Activated CD4-positive, alpha-beta memory T cell treated with anti-CD3 and anti-CD28 coated beads, Interleukin-2, amount 10 ng/mL, durations not matched to agents 7 days and 5 days (primary cell): ENCODE measurements around the gene VAX1. TPM values are rescaled to one million over a fixed set of nuclear protein-coding genes. Genes with fewer than 3 reads are reported as not detected.

Source experiments
- CTCF ChIA-PET: fragments of 350-600 bp; sonication (Branson Sonifier 250); formaldehyde crosslinking; loops from one replicate; lab custom pipeline; 2021; ENCODE audit warnings: antibody characterized with exemption, inconsistent platforms; lab: Charles Lee
- POLR2A ChIA-PET: fragments of 350-600 bp; sonication (Branson Sonifier 250); formaldehyde crosslinking; loops from one replicate; lab custom pipeline; 2021; ENCODE audit warnings: antibody characterized with exemption; lab: Charles Lee
- DNase-seq: peaks from one replicate; pipeline ENCODE4 v3.0.0-alpha.2; 2020
- H3K27ac Mint-ChIP-seq: one replicate; pipeline ENCODE4 v1.8.0; 2021; ENCODE audit warnings: mild to moderate bottlenecking, mixed read lengths
- H3K27me3 Mint-ChIP-seq: one replicate; pipeline ENCODE4 v1.8.0; 2021; ENCODE audit warnings: mixed read lengths
- H3K36me3 Mint-ChIP-seq: one replicate; pipeline ENCODE4 v1.8.0; 2021; ENCODE audit warnings: low read depth, mixed read lengths
- H3K4me1 Mint-ChIP-seq: one replicate; pipeline ENCODE4 v1.8.0; 2021; ENCODE audit warnings: mixed read lengths
- H3K4me3 Mint-ChIP-seq: one replicate; pipeline ENCODE4 v1.8.0; 2021; ENCODE audit warnings: mild to moderate bottlenecking, mixed read lengths
- H3K9me3 Mint-ChIP-seq: one replicate; pipeline ENCODE4 v1.8.0; 2021; ENCODE audit warnings: mixed read lengths
- total RNA-seq, 2 experiments: library from RNA; stranded (reverse); gene quantifications; one replicate each; pipeline ENCODE4 v1.2.3, GENCODE V29; 2021

Gene VAX1
- total RNA-seq, 2 experiments from 2014 or later, result not detected

DNA sequence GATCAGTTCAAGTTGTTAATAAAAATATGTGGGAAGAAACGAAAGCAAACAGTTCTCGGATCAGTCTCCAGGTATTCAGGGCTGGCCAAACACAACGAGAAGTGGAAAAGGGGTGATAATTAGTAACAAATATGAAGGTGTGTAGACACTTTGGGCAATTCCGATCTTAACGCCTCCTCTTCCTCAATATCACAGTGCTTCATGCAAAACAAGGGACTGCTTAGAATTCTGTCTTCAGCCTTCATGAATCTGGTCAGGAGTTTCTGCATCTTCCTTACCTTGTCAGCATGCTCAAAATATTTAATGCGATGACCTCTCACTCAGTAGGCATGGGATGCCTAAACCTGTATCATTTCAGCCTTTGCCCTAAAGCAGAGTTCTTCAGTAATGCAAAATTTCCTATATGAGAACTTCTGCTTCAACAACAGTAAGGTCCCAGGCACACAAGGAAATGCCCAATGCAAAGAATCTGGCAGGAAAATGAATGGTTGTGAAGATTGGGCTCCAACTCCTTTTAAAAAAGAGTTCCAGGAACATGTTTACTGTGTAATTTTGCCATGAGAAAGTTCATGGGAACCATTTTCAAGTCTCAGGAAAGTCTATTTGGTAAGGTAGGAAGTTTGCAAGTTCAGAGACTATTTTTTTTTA lies 23.4 kb upstream of the VAX1 start:
- ChIA-PET POLR2A (no interaction called here), CTCF (no interaction called here)
- H3K27me3 Mint-ChIP-seq, result peaks cover 79% of the 10 kb centered on the region
- H3K36me3 Mint-ChIP-seq, result peaks cover 4% of the 10 kb centered on the region
- no peak overlapping the region for H3K4me3 Mint-ChIP-seq
- H3K27ac Mint-ChIP-seq, result no peak overlapping the region
- no peaks in the 10 kb centered on the region for H3K9me3 Mint-ChIP-seq
- DNase-seq, result no peak
- H3K4me1 Mint-ChIP-seq, result peaks cover 8% of the 10 kb centered on the region

DNA sequence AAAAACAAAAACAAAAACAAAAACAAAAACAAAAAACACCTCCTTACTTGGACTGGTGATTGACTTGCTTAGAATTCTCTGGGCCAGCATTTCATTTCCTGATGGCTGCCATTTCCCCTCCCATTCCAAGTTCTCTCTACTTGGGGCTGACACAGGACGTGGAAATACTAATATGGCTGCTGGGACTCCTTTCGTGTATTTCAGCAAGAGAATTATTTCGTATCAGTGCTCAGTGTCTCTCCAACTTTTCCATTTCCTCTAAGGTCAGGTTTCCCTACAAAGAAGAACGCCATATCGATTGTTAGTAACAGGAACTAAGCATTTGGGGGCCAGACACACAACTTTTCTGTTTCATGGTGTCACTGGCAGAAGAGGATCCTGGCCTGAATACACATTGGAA lies 22.5 kb upstream of the VAX1 start:
- Mint-ChIP-seq H3K9me3 (no peaks in the 10 kb centered on the region), H3K27ac (no peak overlapping the region), H3K4me1 (peaks cover 8% of the 10 kb centered on the region), H3K27me3 (peaks cover 73% of the 10 kb centered on the region), H3K4me3 (no peak overlapping the region), H3K36me3 (peaks cover 4% of the 10 kb centered on the region)
- ChIA-PET POLR2A (no interaction called here), CTCF (no interaction called here)
- DNase-seq, result no peak

DNA sequence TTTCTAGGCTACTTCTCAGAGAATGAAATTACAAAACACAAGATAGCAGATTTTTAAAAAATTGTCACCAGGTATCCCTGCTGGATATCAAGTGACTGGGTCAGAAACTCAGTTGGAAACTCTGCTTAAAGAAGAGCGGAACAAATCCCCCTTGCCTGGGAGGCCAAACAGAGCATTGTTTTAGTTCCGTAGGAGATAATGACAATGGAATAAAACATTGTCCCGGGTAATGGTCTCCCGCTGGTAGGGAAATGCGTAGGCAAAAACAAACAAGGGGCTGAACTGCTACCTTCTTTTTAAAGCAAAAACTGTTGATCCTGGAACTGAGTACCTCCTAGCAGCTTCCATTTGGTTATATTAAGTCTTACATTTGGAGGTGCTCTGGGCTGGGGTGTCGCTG lies 21.3 kb upstream of the VAX1 start:
- peaks cover 4% of the 10 kb centered on the region for H3K4me1 Mint-ChIP-seq
- no peak for DNase-seq
- H3K9me3 Mint-ChIP-seq, result no peaks in the 10 kb centered on the region
- H3K27ac Mint-ChIP-seq, result no peak overlapping the region
- ChIA-PET POLR2A (interaction anchor here (1.2 kb wide), 1 partner anchor 24 kb away, joined by 4 read pairs; no protein-coding TSS in a partner anchor), CTCF (interaction anchor here (0.7 to 3.4 kb wide), 3 partner anchors 8 to 24 kb away, joined by 3 to 26 read pairs (median 8); no protein-coding TSS in a partner anchor)
- no peak overlapping the region for H3K4me3 Mint-ChIP-seq
- peaks cover 64% of the 10 kb centered on the region for H3K27me3 Mint-ChIP-seq
- H3K36me3 Mint-ChIP-seq, result peaks cover 4% of the 10 kb centered on the region

DNA sequence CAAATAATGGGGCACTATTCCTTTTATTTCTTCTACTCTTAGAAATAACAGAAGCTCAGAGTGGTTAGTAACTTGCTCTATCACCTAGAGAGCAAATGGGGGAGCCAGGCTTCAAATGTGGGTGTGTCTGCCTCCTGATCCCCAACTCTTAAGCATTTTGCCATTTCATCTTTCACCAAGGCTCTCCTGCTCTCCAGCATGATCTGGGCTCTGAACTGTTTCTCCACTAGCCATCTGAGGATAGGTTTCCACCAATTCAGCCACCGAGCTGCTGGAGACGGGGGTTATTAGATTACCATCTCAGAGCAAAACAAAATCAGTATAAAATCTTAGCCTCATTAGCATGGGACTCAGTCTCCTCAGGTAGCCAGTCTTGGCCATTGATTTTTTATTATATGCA lies 20.2 kb upstream of the VAX1 start:
- Mint-ChIP-seq H3K9me3 (no peaks in the 10 kb centered on the region), H3K4me3 (no peak overlapping the region), H3K4me1 (peaks cover 2% of the 10 kb centered on the region), H3K27ac (no peak overlapping the region), H3K27me3 (peaks cover 60% of the 10 kb centered on the region), H3K36me3 (peaks cover 4% of the 10 kb centered on the region)
- ChIA-PET CTCF (interaction anchor here (0.9 to 3.4 kb wide), 3 partner anchors 9 to 17 kb away, joined by 4 to 26 read pairs (median 8); no protein-coding TSS in a partner anchor), POLR2A (no interaction called here)
- no peak for DNase-seq

DNA sequence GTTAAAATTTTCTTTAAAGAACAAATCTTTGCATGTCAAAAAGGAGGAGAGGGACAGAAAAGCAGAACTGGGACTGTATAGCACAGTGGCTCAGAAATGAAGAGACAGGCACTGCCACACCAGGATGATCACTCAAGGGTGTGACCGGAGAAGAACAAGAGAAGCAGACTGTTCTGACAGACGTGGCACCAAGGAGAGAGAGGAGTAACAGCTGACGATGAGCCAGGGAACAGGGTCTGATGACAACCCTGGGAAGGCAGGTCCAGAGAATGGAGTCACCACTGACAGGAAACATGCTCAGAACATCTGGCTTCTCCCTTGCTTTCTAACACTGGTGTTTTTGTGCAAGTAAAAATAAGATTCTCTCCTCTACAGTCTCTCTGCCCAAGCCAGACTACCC lies 14.6 kb upstream of the VAX1 start:
- Mint-ChIP-seq H3K9me3 (no peaks in the 10 kb centered on the region), H3K27me3 (peaks cover 18% of the 10 kb centered on the region), H3K4me1 (no peaks in the 10 kb centered on the region), H3K4me3 (no peak overlapping the region), H3K27ac (no peak overlapping the region), H3K36me3 (no peaks in the 10 kb centered on the region)
- DNase-seq, result no peak
- POLR2A ChIA-PET, result no interaction called here
- CTCF ChIA-PET, result no interaction called here

DNA sequence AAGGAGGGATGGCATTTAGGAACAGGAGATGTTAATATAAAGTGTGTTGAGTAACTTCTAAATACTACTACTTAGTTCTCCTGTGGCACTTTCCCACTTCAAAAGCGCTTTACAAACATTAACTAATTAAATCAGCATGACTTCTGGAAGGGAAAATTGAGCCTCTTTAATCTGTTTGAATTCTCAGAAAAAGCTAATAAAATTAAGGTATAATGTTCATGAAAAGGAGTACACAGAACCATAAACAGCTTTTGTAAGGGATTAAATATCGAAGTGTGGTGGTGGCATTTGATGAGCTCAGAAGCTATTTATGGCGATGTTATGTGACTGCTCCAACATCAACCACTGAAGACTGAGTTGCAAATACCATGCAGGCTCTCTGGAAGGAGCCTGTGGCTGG lies 10.2 kb upstream of the VAX1 start:
- CTCF ChIA-PET, result interaction anchor here (1.1 to 1.6 kb wide), 3 partner anchors 20 to 68 kb away, joined by 4 to 6 read pairs (median 4); no protein-coding TSS in a partner anchor
- DNase-seq, result no peak

DNA sequence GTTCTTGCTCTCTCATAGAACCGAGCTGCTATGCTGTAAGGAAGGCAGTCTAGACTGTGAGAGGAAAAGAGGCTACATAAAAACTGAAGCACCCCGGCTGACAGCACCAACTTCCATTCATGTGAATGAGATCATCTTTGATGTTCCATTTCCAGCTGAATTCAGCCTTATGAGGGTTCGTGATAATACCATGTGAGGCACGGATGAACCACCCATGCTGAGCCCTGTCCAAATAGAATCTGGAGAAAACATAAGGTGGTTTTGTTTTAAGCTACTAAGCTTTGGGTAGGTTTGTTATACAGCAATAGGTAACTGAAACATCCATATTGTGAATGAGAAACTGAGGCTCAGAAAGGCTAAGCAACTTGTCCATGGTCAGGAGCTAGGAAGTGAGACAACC lies 6.9 kb upstream of the VAX1 start:
- Mint-ChIP-seq H3K27me3 (peaks cover 39% of the 10 kb centered on the region), H3K4me1 (no peaks in the 10 kb centered on the region), H3K27ac (no peak overlapping the region), H3K4me3 (no peak overlapping the region), H3K9me3 (no peaks in the 10 kb centered on the region), H3K36me3 (peaks cover 4% of the 10 kb centered on the region)
- CTCF ChIA-PET, result interaction anchor here (0.9 kb wide), 1 partner anchor 358 kb away, joined by 3 read pairs; no protein-coding TSS in a partner anchor
- POLR2A ChIA-PET, result no interaction called here
- no peak for DNase-seq

More for the DNA sequence above, 10.2 kb upstream of the VAX1 start:
- Mint-ChIP-seq H3K27me3 (peaks cover 11% of the 10 kb centered on the region), H3K4me3 (no peak overlapping the region), H3K4me1 (no peaks in the 10 kb centered on the region), H3K27ac (no peak overlapping the region), H3K36me3 (no peaks in the 10 kb centered on the region), H3K9me3 (no peaks in the 10 kb centered on the region)
- POLR2A ChIA-PET, result no interaction called here

DNA sequence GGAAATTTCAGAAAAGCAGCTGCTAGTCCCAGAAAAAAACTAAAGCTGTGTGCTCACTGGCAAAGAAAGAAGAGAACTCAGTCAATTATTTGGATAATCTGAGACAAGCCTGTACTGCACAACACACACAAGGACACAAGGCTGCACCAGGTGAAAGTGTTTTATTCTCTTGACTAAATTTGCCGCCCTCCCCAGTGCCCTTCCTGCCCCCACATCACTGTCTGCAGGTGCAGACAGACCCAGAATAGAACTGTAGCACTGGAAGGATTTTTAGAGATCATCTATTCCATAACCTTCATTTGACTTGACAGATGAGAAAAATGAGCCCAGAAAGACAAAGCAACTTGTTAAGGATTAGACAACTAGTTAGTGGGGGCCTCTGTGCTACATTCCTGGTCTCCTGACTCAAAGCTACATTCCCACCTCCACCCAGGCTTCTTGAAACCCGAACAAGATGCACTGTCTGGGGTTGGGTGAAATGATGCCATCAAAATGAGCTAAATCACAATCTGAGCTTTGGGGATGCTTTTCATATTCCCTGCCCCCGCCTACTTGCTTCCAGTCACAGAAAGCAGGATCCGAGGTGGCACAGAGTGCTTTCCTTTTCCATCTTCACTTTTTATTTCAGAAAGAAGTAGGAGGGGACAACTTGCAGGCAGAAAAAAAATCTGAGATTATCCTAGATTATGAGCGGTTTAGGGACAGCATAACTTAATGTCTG lies 5.2 kb upstream of the VAX1 start:
- Mint-ChIP-seq H3K4me3 (no peak overlapping the region), H3K9me3 (no peaks in the 10 kb centered on the region), H3K27ac (no peak overlapping the region), H3K27me3 (peaks cover 49% of the 10 kb centered on the region), H3K36me3 (peaks cover 4% of the 10 kb centered on the region), H3K4me1 (no peaks in the 10 kb centered on the region)
- DNase-seq, result no peak
- POLR2A ChIA-PET, result no interaction called here
- CTCF ChIA-PET, result interaction anchor here (1.6 kb wide), 1 partner anchor 24 kb away, joined by 5 read pairs; no protein-coding TSS in a partner anchor

DNA sequence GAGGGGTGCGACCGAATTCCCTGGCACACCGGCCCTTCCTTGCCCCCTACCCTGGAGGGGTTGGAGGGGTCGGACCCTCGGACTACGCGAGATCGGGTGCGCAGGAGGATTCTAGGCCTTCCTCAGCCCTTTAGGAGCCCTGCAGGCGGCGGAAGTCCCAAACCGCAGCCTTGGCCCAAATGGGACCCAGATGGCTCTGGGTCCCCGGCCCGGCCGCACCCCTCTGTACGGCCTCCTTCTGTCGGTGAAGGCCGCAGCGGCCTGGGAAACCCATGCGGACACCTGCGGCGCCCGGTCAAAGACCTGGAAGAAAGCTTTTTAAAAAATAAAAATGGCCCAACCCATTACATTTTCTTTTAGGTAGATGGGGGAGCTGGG lies 2.4 kb upstream of the VAX1 start:
- H3K4me3 Mint-ChIP-seq, result no peak overlapping the region
- H3K27ac Mint-ChIP-seq, result no peak overlapping the region
- ChIA-PET POLR2A (no interaction called here), CTCF (no interaction called here)
- peaks cover 63% of the 10 kb centered on the region for H3K27me3 Mint-ChIP-seq
- peaks cover 4% of the 10 kb centered on the region for H3K36me3 Mint-ChIP-seq
- no peaks in the 10 kb centered on the region for H3K4me1 Mint-ChIP-seq
- no peak for DNase-seq
- no peaks in the 10 kb centered on the region for H3K9me3 Mint-ChIP-seq

DNA sequence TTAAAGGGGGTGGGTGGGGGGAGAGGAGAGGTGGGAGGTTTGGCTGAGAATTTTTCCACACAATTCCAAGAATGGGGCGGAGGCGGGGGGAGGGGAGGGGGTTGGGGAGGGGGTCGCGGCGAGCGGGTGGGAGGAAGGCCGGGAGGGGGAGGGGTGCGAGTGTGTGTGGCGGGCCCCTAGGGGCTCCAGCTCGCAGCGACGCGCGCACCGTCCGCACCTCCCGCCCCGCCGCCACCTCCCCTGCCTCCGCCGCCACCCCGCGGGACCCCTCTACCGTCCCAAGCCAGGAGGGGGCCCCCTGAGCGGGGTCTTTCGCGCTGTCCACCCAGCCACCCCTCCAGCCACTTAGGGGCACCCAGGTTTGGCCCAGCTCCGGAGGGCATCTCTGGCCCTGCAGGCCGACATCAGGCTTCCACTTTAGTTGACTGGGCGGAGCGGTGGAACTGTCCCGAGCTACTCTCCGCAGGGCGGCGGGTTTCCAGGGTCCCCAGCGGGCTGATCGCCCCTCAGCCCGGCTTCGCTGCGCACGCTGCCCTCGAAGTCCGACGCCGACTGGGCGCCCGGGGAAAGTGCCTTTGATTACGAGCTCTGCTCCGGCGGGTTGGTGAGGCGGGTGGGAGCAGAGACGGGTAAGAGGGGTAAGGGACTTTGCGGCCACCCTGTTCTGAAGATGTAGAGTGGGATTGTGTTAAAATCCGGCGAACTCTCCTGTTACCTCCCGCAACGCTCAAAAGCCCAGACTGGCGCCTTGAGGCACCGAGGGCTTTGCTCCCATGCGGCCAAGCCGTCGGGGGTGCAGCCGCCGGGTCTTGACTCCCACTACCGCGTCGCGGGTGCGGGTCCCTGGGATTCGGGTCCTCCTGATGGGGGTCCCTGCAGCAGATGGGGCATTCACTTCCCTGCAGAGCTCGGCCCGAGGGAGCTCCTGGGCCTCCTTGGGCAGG lies 1.8 kb upstream of the VAX1 start:
- Mint-ChIP-seq H3K4me1 (no peaks in the 10 kb centered on the region), H3K9me3 (no peaks in the 10 kb centered on the region), H3K4me3 (no peak overlapping the region), H3K27me3 (peaks cover 70% of the 10 kb centered on the region), H3K27ac (no peak overlapping the region), H3K36me3 (peaks cover 4% of the 10 kb centered on the region)
- DNase-seq, result no peak
- ChIA-PET CTCF (interaction anchor here (0.7 kb wide), 2 partner anchors 35 to 352 kb away, joined by 3 read pairs; no protein-coding TSS in a partner anchor), POLR2A (no interaction called here)

DNA sequence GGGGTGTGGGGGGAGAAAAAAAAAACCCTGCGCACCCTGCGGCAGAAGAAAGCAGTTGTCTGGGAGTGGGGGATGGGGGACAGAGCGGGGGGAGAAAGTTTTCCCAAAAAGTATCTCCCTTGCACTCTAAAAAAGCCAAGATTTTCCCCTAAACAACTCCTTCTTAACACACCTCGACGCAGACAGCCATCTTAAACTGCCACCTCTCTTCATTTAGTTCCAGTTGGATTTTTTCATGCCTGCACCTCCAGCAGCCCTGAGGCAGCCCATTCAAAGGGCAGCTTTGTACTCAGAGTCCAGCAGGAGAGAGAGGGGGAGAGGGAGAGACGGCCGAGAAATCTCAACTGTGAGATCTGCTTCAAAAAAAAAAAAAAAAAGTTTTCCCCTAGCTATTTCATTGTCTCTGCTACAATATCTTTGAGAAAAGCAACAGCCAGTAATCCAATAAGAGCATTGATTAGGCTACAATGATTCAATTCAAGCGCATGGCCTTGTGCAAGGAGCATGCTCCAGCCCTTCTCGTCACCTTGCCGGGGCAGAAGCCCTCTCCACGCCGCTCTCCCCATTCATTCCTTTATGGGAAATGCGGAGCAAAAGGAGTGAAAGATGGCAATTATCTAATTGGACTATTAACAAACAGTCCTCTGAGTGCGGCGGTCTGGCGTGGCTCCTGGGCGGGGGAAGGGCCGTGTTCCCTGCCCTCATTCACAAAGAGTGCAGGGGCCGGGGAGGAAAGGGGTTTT lies 939 bp upstream of the VAX1 start:
- POLR2A ChIA-PET, result no interaction called here
- no peaks in the 10 kb centered on the region for H3K4me1 Mint-ChIP-seq
- peaks cover 73% of the 10 kb centered on the region for H3K27me3 Mint-ChIP-seq
- no peak overlapping the region for H3K27ac Mint-ChIP-seq
- DNase-seq, result no peak
- peaks cover 4% of the 10 kb centered on the region for H3K36me3 Mint-ChIP-seq
- H3K4me3 Mint-ChIP-seq, result no peak overlapping the region
- CTCF ChIA-PET, result interaction anchor here (0.7 kb wide), 1 partner anchor 36 kb away, joined by 3 read pairs; no protein-coding TSS in a partner anchor
- no peaks in the 10 kb centered on the region for H3K9me3 Mint-ChIP-seq
